Thymus (tissue), 11 donors: ENCODE measurements around the gene SERPINE3. TPM values are rescaled to one million over a fixed set of nuclear protein-coding genes. Genes with fewer than 3 reads are reported as not detected.

Experiments
- DNase-seq, 9 donors: peaks; one replicate each; pipeline ENCODE4 v3.0.0-alpha.2; 2013; ENCODE audit warnings: low spot score in 9 of 9, low read depth in 6 of 9, missing footprints in 1 of 9
- H3K27ac ChIP-seq, 2 donors: one replicate each; pipeline ENCODE4 v1.5.1; 2013; ENCODE audit warnings: control low read depth in 1 of 2, low read depth in 1 of 2, low read length in 1 of 2, mild to moderate bottlenecking in 1 of 2, moderate library complexity in 1 of 2
- H3K27me3 ChIP-seq, 2 donors: one replicate each; pipeline ENCODE4 v1.5.1; 2013; ENCODE audit warnings: low read length in 1 of 2; ENCODE audit not compliant: control insufficient read depth in 2 of 2, insufficient read depth in 1 of 2
- H3K36me3 ChIP-seq, 2 donors: one replicate each; pipeline ENCODE4 v1.5.1; 2013; ENCODE audit warnings: low read length in 1 of 2, mild to moderate bottlenecking in 1 of 2, moderate library complexity in 1 of 2; ENCODE audit not compliant: control insufficient read depth in 2 of 2, insufficient read depth in 2 of 2
- H3K4me1 ChIP-seq, 2 donors: one replicate each; pipeline ENCODE4 v1.5.1; 2013; ENCODE audit warnings: low read length in 2 of 2; ENCODE audit not compliant: control insufficient read depth in 2 of 2, insufficient read depth in 2 of 2
- H3K4me3 ChIP-seq, 2 donors: one replicate each; pipeline ENCODE4 v1.5.1; 2013; ENCODE audit warnings: low read length in 2 of 2, control low read depth in 1 of 2, mild to moderate bottlenecking in 1 of 2
- H3K9me3 ChIP-seq, 2 donors: one replicate each; pipeline ENCODE4 v1.5.1; 2013; ENCODE audit warnings: low read length in 1 of 2, mild to moderate bottlenecking in 1 of 2; ENCODE audit not compliant: control insufficient read depth in 2 of 2, insufficient read depth in 1 of 2
- WGBS: extraction: QIAGEN DNeasy Blood & Tissue Kit; methylation state at CpG from one replicate; pipeline ENCODE4 v1.1.7; 2013; 5-methylcytosine and 5-hydroxymethylcytosine counted together
- polyA plus RNA-seq: library from polyadenylated mRNA; stranded (reverse); fragments of 200-250 nt; gene quantifications from one replicate; pipeline ENCODE4 v1.2.3, GENCODE V29; 2013
- total RNA-seq: library from RNA; stranded (reverse); fragments of 120-200 nt; gene quantifications from one replicate; pipeline ENCODE4 v1.2.4, GENCODE V29; 2013
- donor health status: healthy.

Gene SERPINE3
- total and polyA plus RNA-seq, 2 donors = 0.05 to 0.16 TPM

DNA sequence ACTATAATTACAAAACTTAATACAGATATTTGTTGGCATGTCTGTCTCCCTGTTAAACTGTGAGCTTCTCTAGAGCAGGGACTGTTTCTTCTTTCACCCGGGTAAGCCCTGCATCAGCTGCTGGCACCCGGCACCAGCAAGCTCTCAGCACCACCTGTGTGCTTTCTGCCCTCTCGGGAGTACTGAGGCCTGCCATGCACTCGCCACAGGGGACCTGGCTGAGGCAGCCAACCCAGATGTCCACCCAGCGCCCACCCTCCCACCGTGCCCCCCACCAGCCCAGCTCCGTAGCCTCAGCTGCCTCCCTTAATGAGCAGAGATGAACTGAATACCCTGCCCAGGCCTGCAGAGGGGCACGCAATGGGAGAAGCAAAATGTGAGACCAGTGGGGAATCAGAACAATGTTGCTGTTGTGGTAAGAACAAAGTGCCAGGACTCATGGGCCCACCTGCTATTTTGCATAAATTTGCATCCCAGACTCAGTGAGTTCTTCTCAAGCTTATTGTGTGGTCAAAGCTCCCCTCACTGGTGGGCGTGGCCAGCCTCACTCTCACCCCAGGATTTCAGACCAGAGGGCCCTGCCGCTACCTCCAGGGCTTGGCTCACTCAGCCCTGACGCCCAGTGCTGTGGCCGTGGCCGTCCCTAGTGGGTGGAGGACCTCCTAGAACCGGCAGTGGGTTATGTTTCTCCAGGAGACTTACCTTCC, 14.6 kb upstream of the SERPINE3 start:
- H3K4me3 ChIP-seq = no peak overlapping the region
- no peaks in the 10 kb centered on the region for H3K27me3 ChIP-seq
- H3K4me1 ChIP-seq = peaks cover 0 to 3% of the 10 kb centered on the region in 2 donors
- H3K9me3 ChIP-seq = no peaks in the 10 kb centered on the region
- H3K27ac ChIP-seq = no peak overlapping the region
- H3K36me3 ChIP-seq = no peaks in the 10 kb centered on the region
- WGBS = 96% methylated on average over 14 of the region's 14 CpGs
- DNase-seq = no peak

DNA sequence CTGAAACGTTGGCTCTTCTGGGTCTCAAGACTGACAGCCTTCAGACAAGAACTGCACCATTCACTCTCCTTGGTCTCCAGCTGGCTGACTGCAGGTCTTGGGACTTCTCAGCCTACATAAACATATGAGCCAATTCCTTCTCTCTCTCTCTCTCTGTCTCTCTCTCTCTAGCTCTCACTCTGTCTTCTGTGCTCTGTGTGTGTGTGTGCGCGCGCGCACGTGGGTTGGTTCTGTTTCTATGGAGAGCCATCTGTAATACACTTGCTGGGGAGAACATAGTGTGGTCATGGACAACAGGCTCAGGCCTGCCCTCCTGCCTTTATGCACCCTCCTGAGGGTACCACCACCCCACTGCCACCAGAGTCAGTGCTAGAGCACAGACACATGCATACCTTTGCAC, 13.7 kb upstream of the SERPINE3 start:
- Histone ChIP-seq H3K4me1 (peaks cover 6 to 13% of the 10 kb centered on the region in 2 donors), H3K27ac (no peak overlapping the region), H3K36me3 (no peaks in the 10 kb centered on the region), H3K9me3 (no peaks in the 10 kb centered on the region), H3K4me3 (no peak overlapping the region), H3K27me3 (no peaks in the 10 kb centered on the region)
- WGBS = 97% methylated on average over 6 of the region's 6 CpGs
- DNase-seq = no peak

DNA sequence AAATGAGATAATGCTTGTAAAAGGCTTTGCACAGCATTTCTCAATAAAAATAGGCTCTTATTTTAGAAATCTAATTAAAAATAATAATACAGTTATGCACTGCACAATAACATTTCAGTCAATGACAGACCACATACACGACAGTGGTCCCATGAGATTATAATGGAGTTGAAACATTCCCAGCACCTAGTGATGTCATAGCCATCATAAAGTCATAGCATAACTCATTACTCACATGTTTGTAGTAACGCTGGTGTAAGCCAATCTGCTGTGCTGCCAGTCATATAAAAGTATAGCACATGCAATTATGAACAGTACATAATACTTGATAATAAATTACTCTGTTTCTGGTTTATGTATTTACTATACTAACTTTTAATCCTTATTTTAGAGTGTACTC, 12.7 kb upstream of the SERPINE3 start:
- DNase-seq = no peak
- Histone ChIP-seq H3K4me1 (peaks cover 15 to 22% of the 10 kb centered on the region in 2 donors), H3K9me3 (no peaks in the 10 kb centered on the region), H3K4me3 (no peak overlapping the region), H3K27ac (no peak overlapping the region), H3K27me3 (no peaks in the 10 kb centered on the region), H3K36me3 (no peaks in the 10 kb centered on the region)
- 94% methylated on average over 2 of the region's 2 CpGs for WGBS

DNA sequence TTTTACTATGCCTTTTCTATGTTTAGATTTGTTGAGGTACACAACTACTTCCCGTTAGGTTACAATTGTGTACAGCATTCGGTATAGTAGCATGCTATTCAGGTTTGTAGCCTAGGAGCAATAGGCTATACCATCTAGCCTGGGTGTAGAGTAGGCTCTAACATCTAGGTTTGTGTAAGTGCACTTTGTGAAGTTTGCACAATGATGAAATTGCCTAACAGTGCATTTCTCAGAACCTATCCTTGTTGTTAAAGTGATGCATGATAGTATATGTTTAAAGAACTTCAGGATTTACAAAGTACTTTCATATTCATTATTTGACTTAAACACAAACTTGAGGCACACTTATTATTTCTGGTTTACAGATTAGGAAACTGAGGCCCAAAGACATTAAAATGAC, 11.5 kb upstream of the SERPINE3 start:
- H3K4me3 ChIP-seq = no peak overlapping the region
- 96% methylated on average over 2 of the region's 2 CpGs for WGBS
- peaks cover 16 to 30% of the 10 kb centered on the region in 2 donors for H3K4me1 ChIP-seq
- no peaks in the 10 kb centered on the region for H3K36me3 ChIP-seq
- DNase-seq = no peak
- no peaks in the 10 kb centered on the region for H3K9me3 ChIP-seq
- H3K27ac ChIP-seq = no peak overlapping the region
- no peaks in the 10 kb centered on the region for H3K27me3 ChIP-seq

DNA sequence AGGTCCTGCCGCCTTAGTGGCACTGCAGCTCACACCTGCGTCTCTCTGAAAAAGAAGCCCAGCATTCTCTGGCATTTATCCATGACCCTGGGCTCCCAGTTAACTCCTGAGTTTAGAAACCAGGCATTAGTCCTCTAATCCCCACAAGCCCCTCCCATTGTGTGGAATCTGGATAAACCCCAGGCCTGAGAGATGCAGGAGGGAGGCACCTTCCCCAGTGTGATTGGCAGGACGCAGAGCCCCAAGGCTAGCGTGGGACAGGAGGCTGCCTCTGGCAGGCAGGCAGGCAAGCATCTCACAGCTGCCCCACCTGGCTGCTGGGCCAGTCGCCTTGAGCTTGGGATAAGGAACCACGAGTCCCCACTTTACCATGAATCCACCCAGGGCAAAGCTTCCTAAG, 11.0 kb upstream of the SERPINE3 start:
- no peak overlapping the region for H3K4me3 ChIP-seq
- DNase-seq = no peak
- H3K4me1 ChIP-seq = peaks cover 16 to 32% of the 10 kb centered on the region in 2 donors
- H3K27me3 ChIP-seq = no peaks in the 10 kb centered on the region
- no peaks in the 10 kb centered on the region for H3K9me3 ChIP-seq
- no peaks in the 10 kb centered on the region for H3K36me3 ChIP-seq
- H3K27ac ChIP-seq = no peak overlapping the region
- 87% methylated on average over 6 of the region's 6 CpGs for WGBS

DNA sequence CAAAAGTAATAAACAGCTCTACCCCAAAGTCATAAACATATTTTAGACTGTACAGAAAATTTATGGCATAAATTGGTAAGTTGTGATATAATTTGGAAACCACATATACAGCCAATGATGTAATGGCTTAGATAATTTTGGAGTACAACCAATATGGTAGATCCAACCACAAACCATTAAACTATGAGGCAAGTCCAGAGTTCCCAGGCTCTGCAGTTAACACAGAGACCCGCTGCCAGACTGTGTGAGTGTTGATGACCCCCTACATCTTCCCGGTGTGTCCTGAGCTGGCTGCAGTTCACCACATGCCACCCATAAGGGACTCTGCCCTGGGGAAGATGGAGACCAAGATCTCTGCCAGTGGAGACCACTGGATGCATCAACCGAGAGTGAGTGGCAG, 9.9 kb upstream of the SERPINE3 start:
- H3K27ac ChIP-seq = no peak overlapping the region
- 94% methylated on average over 3 of the region's 3 CpGs for WGBS
- DNase-seq = no peak
- no peak overlapping the region for H3K4me3 ChIP-seq
- H3K4me1 ChIP-seq = peaks cover 16 to 32% of the 10 kb centered on the region in 2 donors
- H3K36me3 ChIP-seq = no peaks in the 10 kb centered on the region
- no peaks in the 10 kb centered on the region for H3K27me3 ChIP-seq
- H3K9me3 ChIP-seq = no peaks in the 10 kb centered on the region

DNA sequence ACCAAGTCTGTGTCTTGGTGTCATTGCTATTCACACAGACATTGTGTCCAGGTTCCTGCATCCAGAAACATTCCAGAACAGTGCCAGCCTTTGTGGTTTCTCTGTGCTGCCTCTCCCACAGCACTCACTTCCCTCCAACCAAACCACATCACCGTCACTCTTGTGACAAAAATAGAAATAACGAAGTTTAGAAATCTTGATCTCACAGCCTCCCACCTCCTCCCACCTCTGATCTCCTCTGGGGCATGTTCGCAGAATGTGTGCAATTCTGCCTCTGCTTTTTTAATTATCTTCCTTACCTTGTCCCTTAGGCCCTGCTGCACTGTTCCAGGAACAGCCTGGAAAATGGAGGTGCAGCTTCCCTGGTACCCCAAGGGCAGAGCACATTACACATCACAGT, 8.7 kb upstream of the SERPINE3 start:
- Histone ChIP-seq H3K4me3 (no peak overlapping the region), H3K27me3 (no peaks in the 10 kb centered on the region), H3K4me1 (peaks cover 16 to 32% of the 10 kb centered on the region in 2 donors), H3K9me3 (no peaks in the 10 kb centered on the region), H3K27ac (no peak overlapping the region), H3K36me3 (no peaks in the 10 kb centered on the region)
- 4% methylated on average over 3 of the region's 3 CpGs for WGBS
- DNase-seq = peak in 7 of 9 donors; percentile 15 to 71 (median 35)

DNA sequence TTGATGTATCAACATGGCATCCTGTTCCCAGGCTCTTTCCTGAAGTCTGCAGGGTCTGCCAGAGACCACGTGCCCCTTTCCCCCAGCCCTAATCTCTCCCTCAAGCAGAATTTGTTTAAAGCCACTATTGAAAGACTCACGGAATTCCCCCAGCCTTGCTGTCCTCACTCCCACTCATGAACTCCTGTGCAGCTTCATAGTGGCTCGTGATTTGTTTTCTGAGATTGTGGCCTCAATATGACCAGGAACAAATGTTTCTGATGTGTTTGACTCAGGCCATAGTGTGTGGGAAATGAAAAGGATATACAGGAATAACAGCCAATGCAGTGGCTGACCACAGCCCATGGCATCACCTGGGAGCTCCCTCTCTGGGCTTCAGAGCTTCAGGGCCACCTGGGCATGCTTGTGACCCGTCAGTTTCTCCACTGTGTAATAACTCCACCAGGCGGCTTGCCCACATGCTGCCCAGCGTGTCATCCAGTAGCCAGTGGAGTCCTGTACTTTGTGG, 8.1 kb upstream of the SERPINE3 start:
- Histone ChIP-seq H3K27ac (no peak overlapping the region), H3K27me3 (no peaks in the 10 kb centered on the region), H3K36me3 (no peaks in the 10 kb centered on the region), H3K9me3 (no peaks in the 10 kb centered on the region), H3K4me3 (no peak overlapping the region), H3K4me1 (peaks cover 16 to 32% of the 10 kb centered on the region in 2 donors)
- peak in 1 of 9 donors; percentile 7 for DNase-seq
- 56% methylated on average over 6 of the region's 6 CpGs for WGBS

DNA sequence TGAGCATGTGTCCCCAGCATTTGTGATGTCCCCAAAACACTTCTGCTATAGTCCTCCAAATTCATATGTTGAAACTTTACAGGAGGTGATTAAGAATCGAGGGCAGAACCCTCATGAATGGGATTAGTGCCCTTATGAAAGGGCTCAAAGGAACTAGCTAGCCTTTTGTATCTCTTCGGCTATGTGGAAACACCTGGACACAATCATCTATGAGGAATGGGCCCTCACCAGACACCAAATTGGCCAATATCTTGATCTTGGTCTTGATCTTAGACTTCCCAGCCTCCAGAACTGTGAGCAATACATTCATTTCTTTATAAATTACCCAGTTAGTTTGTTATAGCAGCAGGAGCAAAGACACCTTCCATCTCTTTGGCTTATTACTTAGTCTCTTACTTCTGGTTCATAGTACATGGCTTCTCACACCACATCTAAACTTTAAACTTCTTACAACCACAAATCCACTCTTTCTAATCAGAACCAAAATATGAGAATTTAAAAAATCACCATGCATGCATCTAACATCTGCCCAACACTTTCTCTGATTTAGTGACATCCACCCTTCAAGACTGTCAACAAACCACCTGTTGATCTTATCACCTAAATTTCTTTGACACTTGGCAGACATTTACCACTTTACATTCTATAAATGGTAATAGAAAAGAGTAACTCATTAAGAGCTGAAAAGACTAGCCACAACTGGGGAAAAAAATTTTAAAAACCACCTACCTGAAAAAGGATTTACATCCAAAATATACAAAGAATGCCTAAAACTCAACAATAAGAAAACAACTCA, 6.7 kb upstream of the SERPINE3 start:
- Histone ChIP-seq H3K9me3 (no peaks in the 10 kb centered on the region), H3K27ac (no peak overlapping the region), H3K4me3 (no peak overlapping the region), H3K36me3 (no peaks in the 10 kb centered on the region), H3K4me1 (peaks cover 16 to 32% of the 10 kb centered on the region in 2 donors), H3K27me3 (no peaks in the 10 kb centered on the region)
- peak in 1 of 9 donors; percentile 49 for DNase-seq
- 93% methylated on average over 2 of the region's 2 CpGs for WGBS
